ENCODE data around the gene NR2C1. TPM values are rescaled to one million over a fixed set of nuclear protein-coding genes. Genes with fewer than 3 reads are reported as not detected.
A peak's percentile ranks its signal among the peaks of the same experiment; 100 is the strongest.

NR2C1 gene
- total RNA-seq, 1 experiment from 2014 or later: 33.7 TPM

- peak within 1 kb of the TSS; percentile 85 for H2AFZ ChIP-seq (ENCODE audit: low read depth, low read length, poor library complexity, severe bottlenecking)
- H3K4me1 ChIP-seq (ENCODE audit: control insufficient read depth in 1 of 2, insufficient read depth in 2 of 2, low read length in 2 of 2): peaks cover 4 to 11% of the 10 kb centered on the region in 2 experiments; a peak in 3 of 4 replicates
- no peaks in the 10 kb centered on the region for H4K20me1 ChIP-seq (ENCODE audit: insufficient read depth)
- TF ChIP-seq POLR2AphosphoS5 (IDR thresholded peaks at IDR 0.05; ENCODE audit: low read depth, low read length) (peak; percentile 98), SP1 (IDR thresholded peaks at IDR 0.05; ENCODE audit: low read depth) (peak; percentile 86), JUND (IDR thresholded peaks at IDR 0.05) (no peak; the same call in 1 of the 2 replicates), CEBPB (IDR thresholded peaks at IDR 0.05; ENCODE audit: low read depth) (no peak), YY1 (IDR thresholded peaks at IDR 0.05; ENCODE audit: extremely low read depth, insufficient replicate concordance, low read depth, low read length) (peak; percentile 95), FOSL1 (IDR thresholded peaks at IDR 0.05; ENCODE audit: low read depth) (no peak), POLR2A (IDR thresholded peaks at IDR 0.05; ENCODE audit: borderline replicate concordance, extremely low read depth, insufficient read depth, insufficient read length) (peak; percentile 91), CBX3 (IDR thresholded peaks at IDR 0.05; ENCODE audit: low read depth) (peak; percentile 98), SIN3A (IDR thresholded peaks at IDR 0.05; ENCODE audit: low read depth) (peak; percentile 91), ZBTB33 (IDR thresholded peaks at IDR 0.05; ENCODE audit: extremely low read depth, insufficient replicate concordance, low read length) (peak; percentile 63), ELF1 (IDR thresholded peaks at IDR 0.05; ENCODE audit: borderline replicate concordance, low read depth) (no peak), ZNF274 (IDR thresholded peaks at IDR 0.05; ENCODE audit: low read depth, low read length) (no peak), TCF7L2 (IDR thresholded peaks at IDR 0.05; ENCODE audit: borderline replicate concordance, extremely low read depth, insufficient read depth, insufficient read length) (no peak), EZH2 (IDR thresholded peaks at IDR 0.05) (no peak), EGR1 (IDR thresholded peaks at IDR 0.05; ENCODE audit: low read depth) (peak; percentile 45; the same call in 1 of the 2 replicates)
- TF ChIP-seq, protein P1, sequence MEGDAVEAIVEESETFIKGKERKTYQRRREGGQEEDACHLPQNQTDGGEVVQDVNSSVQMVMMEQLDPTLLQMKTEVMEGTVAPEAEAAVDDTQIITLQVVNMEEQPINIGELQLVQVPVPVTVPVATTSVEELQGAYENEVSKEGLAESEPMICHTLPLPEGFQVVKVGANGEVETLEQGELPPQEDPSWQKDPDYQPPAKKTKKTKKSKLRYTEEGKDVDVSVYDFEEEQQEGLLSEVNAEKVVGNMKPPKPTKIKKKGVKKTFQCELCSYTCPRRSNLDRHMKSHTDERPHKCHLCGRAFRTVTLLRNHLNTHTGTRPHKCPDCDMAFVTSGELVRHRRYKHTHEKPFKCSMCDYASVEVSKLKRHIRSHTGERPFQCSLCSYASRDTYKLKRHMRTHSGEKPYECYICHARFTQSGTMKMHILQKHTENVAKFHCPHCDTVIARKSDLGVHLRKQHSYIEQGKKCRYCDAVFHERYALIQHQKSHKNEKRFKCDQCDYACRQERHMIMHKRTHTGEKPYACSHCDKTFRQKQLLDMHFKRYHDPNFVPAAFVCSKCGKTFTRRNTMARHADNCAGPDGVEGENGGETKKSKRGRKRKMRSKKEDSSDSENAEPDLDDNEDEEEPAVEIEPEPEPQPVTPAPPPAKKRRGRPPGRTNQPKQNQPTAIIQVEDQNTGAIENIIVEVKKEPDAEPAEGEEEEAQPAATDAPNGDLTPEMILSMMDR (IDR thresholded peaks at IDR 0.05 in 2 of 3, conservative IDR thresholded peaks at IDR 0.05 in 1 of 3; ENCODE audit: borderline replicate concordance in 1 of 3, insufficient read depth in 1 of 3, low read depth in 2 of 3, low read length in 2 of 3): no peak
- TF ChIP-seq, protein P2, sequence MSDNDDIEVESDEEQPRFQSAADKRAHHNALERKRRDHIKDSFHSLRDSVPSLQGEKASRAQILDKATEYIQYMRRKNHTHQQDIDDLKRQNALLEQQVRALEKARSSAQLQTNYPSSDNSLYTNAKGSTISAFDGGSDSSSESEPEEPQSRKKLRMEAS (IDR thresholded peaks at IDR 0.05): peak; percentile 77
- H3K9me2 ChIP-seq (ENCODE audit: insufficient read depth): no peaks in the 10 kb centered on the region
- BruUV-seq (replicated peaks): TSS peak; percentile 56
- 0 out of 4 replicates have a peak, but pooled peaks cover 0 to 2% of the 10 kb centered on the region in 2 experiments for H3K36me3 ChIP-seq (ENCODE audit: control insufficient read depth in 1 of 2, insufficient read depth in 2 of 2, low read length in 2 of 2)
- POLR2A ChIA-PET: interaction anchor here (0.6 to 1.1 kb wide), 9 partner anchors 9 to 243 kb away, joined by 3 to 6 read pairs (median 3); no protein-coding TSS in a partner anchor
- H3K4me2 ChIP-seq (ENCODE audit: low read length): peak within 1 kb of the TSS; percentile 70
- ATAC-seq (peak; percentile 98), DNase-seq (ENCODE audit: low read depth, low spot score) (peak; percentile 94)
- peak within 1 kb of the TSS; percentile 70 to 81 for H3K4me3 ChIP-seq (replicated peaks in 1 of 2; ENCODE audit: low read depth in 1 of 2, low read length in 2 of 2)
- H3K9me3 ChIP-seq (ENCODE audit: control insufficient read depth in 1 of 2, insufficient read depth in 1 of 2, low read depth in 1 of 2, low read length in 2 of 2): no peaks in the 10 kb centered on the region; a peak in 1 of 4 replicates
- H3K27me3 ChIP-seq (ENCODE audit: insufficient read depth, low read length): no peaks in the 10 kb centered on the region
- intact Hi-C loops (cut with micrococcal nuclease): no loop called here
- H3K9ac ChIP-seq (ENCODE audit: low read length): peak within 1 kb of the TSS; percentile 87
- RAD21 ChIA-PET (ENCODE audit: low non-redundant PET in 1 of 2, low total read pairs in 2 of 2, uncharacterized antibody in 2 of 2, unreplicated experiment in 2 of 2): no interaction called here
- CTCF ChIA-PET: no interaction called here
- H3K79me2 ChIP-seq (ENCODE audit: insufficient read depth, low read length): peaks cover 50% of the 10 kb centered on the region
- peak within 1 kb of the TSS; percentile 67 for H3K27ac ChIP-seq (ENCODE audit: low read depth, low read length)
These were observed 70.1 kb downstream of the NR2C1 start, which contains the start of gene NDUFA12 for GRCh38 chr12:95003213-95003920. Gene NDUFA12 (minus strand): TSS chr12:95003697. CDS start chr12:95003680, 17 bp downstream.
